GM12801 (cell line): Measurements from ENCODE around the gene UQCC5.

Experiments
- CTCF ChIP-seq: IDR thresholded peaks from one replicate; pipeline ENCODE4 v1.5.1; 2011; ENCODE audit warnings: control low read depth; ENCODE audit not compliant: insufficient read length; ENCODE audit errors: extremely low read depth

UQCC5 gene

GRCh38 chr3:52521488-52521824 is 14.9 kb upstream of the UQCC5 start:
- TF ChIP-seq CTCF, result no peak

- no peak for TF ChIP-seq CTCF
Measured at GRCh38 chr3:52521881-52522650, 14.3 kb upstream of the UQCC5 start.

GRCh38 chr3:52522651-52523251 is 13.7 kb upstream of the UQCC5 start:
- no peak for TF ChIP-seq CTCF

GRCh38 chr3:52523386-52524257 is 12.8 kb upstream of the UQCC5 start:
- no peak for TF ChIP-seq CTCF

GRCh38 chr3:52524258-52524751 is 12.1 kb upstream of the UQCC5 start:
- TF ChIP-seq CTCF, result no peak

- no peak for TF ChIP-seq CTCF
Measured at GRCh38 chr3:52524752-52525679, 11.4 kb upstream of the UQCC5 start.
